ENCODE results near the gene TOX2.
"Not testable (repeated sequence)": the region's sequence is repeated elsewhere in the genome, so short reads cannot be mapped to it uniquely, and the experiment has no call there.

Gene TOX2

DNA sequence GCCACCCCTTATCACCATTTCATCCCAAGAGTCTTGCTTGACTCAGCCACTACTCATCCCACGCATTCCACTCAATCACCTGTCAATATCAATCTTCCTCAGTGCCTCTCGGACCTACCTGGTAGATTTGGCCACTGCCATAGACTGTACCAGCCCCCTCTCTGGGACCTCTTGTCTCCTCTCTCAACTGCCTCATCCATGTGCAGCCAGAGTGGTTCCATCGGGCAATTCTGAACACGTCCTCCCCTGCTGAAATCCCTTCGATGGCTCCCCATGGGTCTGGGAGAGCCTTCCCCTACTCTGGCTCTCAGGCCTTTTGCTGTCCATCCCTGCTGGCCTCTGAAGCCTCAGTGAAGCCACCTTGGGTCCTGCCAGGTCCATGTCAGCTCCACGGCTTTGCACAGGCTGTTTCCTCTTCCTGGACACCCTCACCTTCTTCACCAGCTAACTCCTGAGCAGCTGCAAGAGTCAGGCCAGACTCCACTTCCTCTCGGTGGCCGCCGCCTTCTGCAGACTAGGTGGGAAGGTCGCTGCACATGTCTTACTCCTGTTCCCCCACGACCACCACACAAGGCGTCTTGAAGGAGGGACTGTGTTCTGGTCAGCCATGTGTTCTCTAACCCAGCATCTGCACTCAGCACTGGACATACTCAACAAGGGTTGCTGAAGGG lies 120.4 kb downstream of the TOX2 start:
- no peak for DNase-seq (ENCODE audit: insufficient read length, low spot score)
- FAIRE-seq: no peak
- TF ChIP-seq SPI1 (IDR thresholded peaks at IDR 0.05; ENCODE audit: low read depth, low read length) (no peak), POU2F2 (IDR thresholded peaks at IDR 0.05; ENCODE audit: low read depth, low read length) (no peak), TAF1 (IDR thresholded peaks at IDR 0.05; ENCODE audit: low read depth, low read length) (no peak), POLR2A (IDR thresholded peaks at IDR 0.05; ENCODE audit: low read depth, low read length) (no peak), POLR2AphosphoS5 (IDR thresholded peaks at IDR 0.05; ENCODE audit: low read depth, low read length) (no peak), PAX5 (IDR thresholded peaks at IDR 0.05; ENCODE audit: insufficient read depth, low read length, severe bottlenecking) (no peak)

- TF ChIP-seq SPI1 (IDR thresholded peaks at IDR 0.05; ENCODE audit: low read depth, low read length): no peak
- TF ChIP-seq PAX5 (IDR thresholded peaks at IDR 0.05; ENCODE audit: insufficient read depth, low read length, severe bottlenecking): no peak
- TF ChIP-seq TAF1 (IDR thresholded peaks at IDR 0.05; ENCODE audit: low read depth, low read length): no peak
- TF ChIP-seq POLR2A (IDR thresholded peaks at IDR 0.05; ENCODE audit: low read depth, low read length): no peak
- no peak for TF ChIP-seq POLR2AphosphoS5 (IDR thresholded peaks at IDR 0.05; ENCODE audit: low read depth, low read length)
- no peak for TF ChIP-seq POU2F2 (IDR thresholded peaks at IDR 0.05; ENCODE audit: low read depth, low read length)
- FAIRE-seq (no peak), DNase-seq (ENCODE audit: insufficient read length, low spot score) (no peak)
Measured at GRCh38 chr20:44035924-44036323, 121.3 kb downstream of the TOX2 start.

GRCh38 chr20:44036441-44036840 lies 121.8 kb downstream of the TOX2 start:
- FAIRE-seq (no peak), DNase-seq (ENCODE audit: insufficient read length, low spot score) (no peak)
- TF ChIP-seq PAX5 (IDR thresholded peaks at IDR 0.05; ENCODE audit: insufficient read depth, low read length, severe bottlenecking): no peak
- TF ChIP-seq POLR2AphosphoS5 (IDR thresholded peaks at IDR 0.05; ENCODE audit: low read depth, low read length): no peak
- TF ChIP-seq TAF1 (IDR thresholded peaks at IDR 0.05; ENCODE audit: low read depth, low read length): no peak
- TF ChIP-seq POLR2A (IDR thresholded peaks at IDR 0.05; ENCODE audit: low read depth, low read length): no peak
- TF ChIP-seq POU2F2 (IDR thresholded peaks at IDR 0.05; ENCODE audit: low read depth, low read length): no peak

GRCh38 chr20:44038681-44039123 lies 124.0 kb downstream of the TOX2 start:
- DNase-seq (ENCODE audit: insufficient read length, low spot score) (no peak), FAIRE-seq (no peak)
- no peak for TF ChIP-seq SPI1 (IDR thresholded peaks at IDR 0.05; ENCODE audit: low read depth, low read length)
- TF ChIP-seq TAF1 (IDR thresholded peaks at IDR 0.05; ENCODE audit: low read depth, low read length): no peak

GRCh38 chr20:44039147-44039546 lies 124.5 kb downstream of the TOX2 start:
- no peak for TF ChIP-seq SPI1 (IDR thresholded peaks at IDR 0.05; ENCODE audit: low read depth, low read length)
- no peak for TF ChIP-seq POLR2A (IDR thresholded peaks at IDR 0.05; ENCODE audit: low read depth, low read length)
- TF ChIP-seq PAX5 (IDR thresholded peaks at IDR 0.05; ENCODE audit: insufficient read depth, low read length, severe bottlenecking): no peak
- no peak for TF ChIP-seq POU2F2 (IDR thresholded peaks at IDR 0.05; ENCODE audit: low read depth, low read length)
- no peak for TF ChIP-seq POLR2AphosphoS5 (IDR thresholded peaks at IDR 0.05; ENCODE audit: low read depth, low read length)
- no peak for TF ChIP-seq TAF1 (IDR thresholded peaks at IDR 0.05; ENCODE audit: low read depth, low read length)
- FAIRE-seq (no peak), DNase-seq (ENCODE audit: insufficient read length, low spot score) (no peak)

- FAIRE-seq (no peak), DNase-seq (ENCODE audit: insufficient read length, low spot score) (no peak)
- no peak for TF ChIP-seq POLR2AphosphoS5 (IDR thresholded peaks at IDR 0.05; ENCODE audit: low read depth, low read length)
- TF ChIP-seq POU2F2 (IDR thresholded peaks at IDR 0.05; ENCODE audit: low read depth, low read length): no peak
- no peak for TF ChIP-seq PAX5 (IDR thresholded peaks at IDR 0.05; ENCODE audit: insufficient read depth, low read length, severe bottlenecking)
- TF ChIP-seq POLR2A (IDR thresholded peaks at IDR 0.05; ENCODE audit: low read depth, low read length): no peak
- TF ChIP-seq SPI1 (IDR thresholded peaks at IDR 0.05; ENCODE audit: low read depth, low read length): no peak
- TF ChIP-seq TAF1 (IDR thresholded peaks at IDR 0.05; ENCODE audit: low read depth, low read length): no peak
Measured at GRCh38 chr20:44039741-44040140, 125.1 kb downstream of the TOX2 start.

GRCh38 chr20:44040202-44040915 lies 125.7 kb downstream of the TOX2 start:
- no peak for DNase-seq (ENCODE audit: insufficient read length, low spot score)
- TF ChIP-seq POLR2A (IDR thresholded peaks at IDR 0.05; ENCODE audit: low read depth, low read length): no peak
- no peak for TF ChIP-seq POU2F2 (IDR thresholded peaks at IDR 0.05; ENCODE audit: low read depth, low read length)
- TF ChIP-seq TAF1 (IDR thresholded peaks at IDR 0.05; ENCODE audit: low read depth, low read length): no peak
- no peak for TF ChIP-seq POLR2AphosphoS5 (IDR thresholded peaks at IDR 0.05; ENCODE audit: low read depth, low read length)
- TF ChIP-seq PAX5 (IDR thresholded peaks at IDR 0.05; ENCODE audit: insufficient read depth, low read length, severe bottlenecking): no peak
- no peak for TF ChIP-seq SPI1 (IDR thresholded peaks at IDR 0.05; ENCODE audit: low read depth, low read length)
- no peak for FAIRE-seq

GRCh38 chr20:44041001-44041400 lies 126.3 kb downstream of the TOX2 start:
- FAIRE-seq: no peak
- DNase-seq (ENCODE audit: insufficient read length, low spot score): no peak
- no peak for TF ChIP-seq POLR2A (IDR thresholded peaks at IDR 0.05; ENCODE audit: low read depth, low read length)
- no peak for TF ChIP-seq POLR2AphosphoS5 (IDR thresholded peaks at IDR 0.05; ENCODE audit: low read depth, low read length)
- no peak for TF ChIP-seq TAF1 (IDR thresholded peaks at IDR 0.05; ENCODE audit: low read depth, low read length)
- no peak for TF ChIP-seq POU2F2 (IDR thresholded peaks at IDR 0.05; ENCODE audit: low read depth, low read length)
- no peak for TF ChIP-seq PAX5 (IDR thresholded peaks at IDR 0.05; ENCODE audit: insufficient read depth, low read length, severe bottlenecking)
- no peak for TF ChIP-seq SPI1 (IDR thresholded peaks at IDR 0.05; ENCODE audit: low read depth, low read length)

- peak; percentile 66 for FAIRE-seq
Measured at GRCh38 chr20:44044712-44045111, 130.1 kb downstream of the TOX2 start.

GRCh38 chr20:44050327-44050726 lies 135.7 kb downstream of the TOX2 start:
- TF ChIP-seq POU2F2 (IDR thresholded peaks at IDR 0.05; ENCODE audit: low read depth, low read length): no peak
- TF ChIP-seq POLR2A (IDR thresholded peaks at IDR 0.05; ENCODE audit: low read depth, low read length): no peak
- TF ChIP-seq PAX5 (IDR thresholded peaks at IDR 0.05; ENCODE audit: insufficient read depth, low read length, severe bottlenecking): no peak
- TF ChIP-seq POLR2AphosphoS5 (IDR thresholded peaks at IDR 0.05; ENCODE audit: low read depth, low read length): no peak
- TF ChIP-seq TAF1 (IDR thresholded peaks at IDR 0.05; ENCODE audit: low read depth, low read length): no peak
- TF ChIP-seq SPI1 (IDR thresholded peaks at IDR 0.05; ENCODE audit: low read depth, low read length): no peak
- DNase-seq (ENCODE audit: insufficient read length, low spot score) (no peak), FAIRE-seq (no peak)

More at GRCh38 chr20:44044712-44045111, 130.1 kb downstream of the TOX2 start:
- not testable (repeated sequence) for DNase-seq (ENCODE audit: insufficient read length, low spot score)

Measured in GM12891 (cell line).